Endothelial cell of umbilical vein (primary cell): ENCODE data around the gene MAPKAP1.

ENCODE experiments used
- POLR2A ChIP-seq: IDR thresholded peaks from 2 replicates; pipeline ENCODE4 v1.6.1; 2012; ENCODE audit warnings: low read depth, mild to moderate bottlenecking, control low read depth, low read length
- TF ChIP-seq, protein P1 (sequence below), 2 donors: IDR thresholded peaks; 1 replicate in 1 of 2; 2 replicates in 1 of 2; pipeline ENCODE4 v1.5.1; 2011; ENCODE audit warnings: low read length in 2 of 2, mild to moderate bottlenecking in 2 of 2, moderate library complexity in 2 of 2, control low read depth in 1 of 2, inconsistent platforms in 1 of 2, low read depth in 1 of 2; ENCODE audit not compliant: insufficient read depth in 1 of 2; ENCODE audit errors: extremely low read depth in 1 of 2

DNA sequence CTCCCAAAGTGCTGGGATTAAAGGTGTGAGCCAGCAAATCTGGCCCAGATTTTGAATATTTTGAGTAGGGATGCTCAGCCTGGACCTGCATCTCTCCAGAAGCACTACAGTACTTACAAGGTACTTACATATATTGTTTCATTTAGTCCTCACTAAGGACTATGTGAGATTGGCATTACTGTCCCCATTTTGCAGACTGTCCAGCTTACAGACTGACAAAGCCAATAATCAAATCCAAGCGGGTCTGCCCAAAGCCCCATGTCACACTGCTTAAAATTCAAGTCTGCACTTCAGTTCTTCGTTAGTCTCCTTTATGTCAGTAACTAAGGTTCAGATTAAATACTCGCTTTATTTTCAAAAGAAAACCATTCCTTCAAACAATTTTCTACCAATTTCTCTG, 7.1 kb downstream of the MAPKAP1 start:
- TF ChIP-seq, protein P1, sequence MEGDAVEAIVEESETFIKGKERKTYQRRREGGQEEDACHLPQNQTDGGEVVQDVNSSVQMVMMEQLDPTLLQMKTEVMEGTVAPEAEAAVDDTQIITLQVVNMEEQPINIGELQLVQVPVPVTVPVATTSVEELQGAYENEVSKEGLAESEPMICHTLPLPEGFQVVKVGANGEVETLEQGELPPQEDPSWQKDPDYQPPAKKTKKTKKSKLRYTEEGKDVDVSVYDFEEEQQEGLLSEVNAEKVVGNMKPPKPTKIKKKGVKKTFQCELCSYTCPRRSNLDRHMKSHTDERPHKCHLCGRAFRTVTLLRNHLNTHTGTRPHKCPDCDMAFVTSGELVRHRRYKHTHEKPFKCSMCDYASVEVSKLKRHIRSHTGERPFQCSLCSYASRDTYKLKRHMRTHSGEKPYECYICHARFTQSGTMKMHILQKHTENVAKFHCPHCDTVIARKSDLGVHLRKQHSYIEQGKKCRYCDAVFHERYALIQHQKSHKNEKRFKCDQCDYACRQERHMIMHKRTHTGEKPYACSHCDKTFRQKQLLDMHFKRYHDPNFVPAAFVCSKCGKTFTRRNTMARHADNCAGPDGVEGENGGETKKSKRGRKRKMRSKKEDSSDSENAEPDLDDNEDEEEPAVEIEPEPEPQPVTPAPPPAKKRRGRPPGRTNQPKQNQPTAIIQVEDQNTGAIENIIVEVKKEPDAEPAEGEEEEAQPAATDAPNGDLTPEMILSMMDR (IDR thresholded peaks at IDR 0.05; ENCODE audit: extremely low read depth in 1 of 2, insufficient read depth in 1 of 2, low read depth in 1 of 2, low read length in 2 of 2), result no peak
- no peak for TF ChIP-seq POLR2A
